Superior temporal gyrus (tissue), 1 donor: ENCODE data around the gene GLIPR1.
"Not testable (repeated sequence)": the region's sequence is repeated elsewhere in the genome, so short reads cannot be mapped to it uniquely, and the experiment has no call there.

Experiments used
- DNase-seq: peaks from one replicate; pipeline ENCODE4 v3.0.0-alpha.2; 2016; ENCODE audit errors: extremely low spot score

Gene GLIPR1

DNA sequence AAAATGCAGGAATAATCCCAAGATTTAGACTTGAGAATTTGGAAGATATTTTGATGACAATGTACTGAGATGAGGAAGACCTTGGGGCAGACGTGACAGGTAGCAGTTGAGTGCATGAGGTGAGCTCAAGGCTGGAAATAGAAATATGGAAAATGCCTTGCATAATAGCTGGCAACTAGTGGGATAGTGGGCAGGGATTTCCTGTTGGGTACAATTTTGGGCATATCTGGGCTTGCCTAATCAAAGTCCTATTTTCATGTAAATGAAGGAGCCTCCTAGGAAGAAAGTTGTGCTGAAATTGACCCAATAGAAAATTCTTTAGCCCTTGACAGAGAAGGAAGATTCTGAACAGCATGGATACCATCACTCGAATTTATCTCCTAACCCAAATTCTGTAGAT, 6.4 kb upstream of the GLIPR1 start:
- no peak for DNase-seq

- DNase-seq, result no peak
These were observed 4.5 kb upstream of the GLIPR1 start for GRCh38 chr12:75476071-75476470.

DNA sequence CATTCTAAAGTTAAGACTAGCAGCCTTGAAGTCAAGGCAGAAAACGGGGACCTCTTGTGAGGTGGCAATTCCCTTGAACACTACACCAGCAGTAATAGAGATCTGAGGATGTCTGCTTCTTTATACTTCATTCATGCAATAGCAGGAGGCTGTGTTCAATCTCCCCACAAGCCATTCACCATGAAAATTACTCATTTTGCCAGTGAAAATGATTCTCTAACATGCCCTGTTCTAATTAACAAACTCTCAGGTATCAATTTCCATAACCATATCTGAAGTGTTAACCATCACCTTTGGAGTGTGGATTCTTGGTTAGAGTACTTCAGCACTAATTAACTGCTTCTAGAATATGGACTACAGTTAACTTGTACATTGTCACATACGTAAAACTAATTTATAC, 3.4 kb upstream of the GLIPR1 start:
- DNase-seq, result no peak

GRCh38 chr12:75478116-75478794, 2.3 kb upstream of the GLIPR1 start:
- no peak for DNase-seq

GRCh38 chr12:75479963-75480461, 543 bp upstream of the GLIPR1 start:
- no peak for DNase-seq

DNA sequence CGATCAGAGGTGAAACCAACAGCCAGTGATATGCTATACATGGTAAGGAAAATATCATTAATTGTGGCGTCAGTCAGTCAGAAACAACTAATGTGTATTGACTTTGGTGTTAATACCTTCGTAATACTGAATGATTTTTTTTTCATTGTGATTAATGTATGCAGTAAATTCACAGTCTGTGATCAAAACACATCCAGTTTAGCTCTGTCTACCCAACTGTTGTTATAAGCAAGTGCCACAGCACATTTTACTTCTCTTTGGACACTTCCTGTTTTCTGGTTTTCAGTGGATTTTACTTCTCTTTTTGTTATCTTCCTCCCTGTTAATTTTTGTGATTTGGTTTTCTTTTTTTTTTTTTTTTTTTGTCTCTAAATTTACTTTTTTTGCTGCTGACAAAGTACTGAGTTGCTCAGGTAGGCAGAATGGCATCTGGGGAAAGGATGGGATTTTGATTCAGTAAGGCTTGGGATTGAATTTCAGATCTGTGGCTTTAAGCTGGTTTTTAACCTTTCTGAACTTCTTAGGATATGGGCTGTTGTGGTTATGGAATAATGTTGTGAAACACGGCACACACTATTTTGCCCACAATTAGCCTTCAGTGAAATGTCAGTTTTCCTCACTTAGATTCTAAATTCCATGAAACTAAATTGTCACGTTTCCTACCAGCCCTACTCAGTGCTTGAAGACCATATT, 604 bp downstream of the GLIPR1 start:
- DNase-seq, result no peak

DNA sequence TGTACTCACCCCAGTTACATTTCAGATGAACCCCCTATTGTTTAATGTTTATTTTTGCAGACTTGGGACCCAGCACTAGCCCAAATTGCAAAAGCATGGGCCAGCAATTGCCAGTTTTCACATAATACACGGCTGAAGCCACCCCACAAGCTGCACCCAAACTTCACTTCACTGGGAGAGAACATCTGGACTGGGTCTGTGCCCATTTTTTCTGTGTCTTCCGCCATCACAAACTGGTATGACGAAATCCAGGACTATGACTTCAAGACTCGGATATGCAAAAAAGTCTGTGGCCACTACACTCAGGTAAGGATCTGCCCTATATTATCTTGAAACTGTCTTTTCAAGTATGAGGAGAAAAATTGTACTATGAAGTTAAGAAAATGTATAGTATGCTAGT, 1.2 kb downstream of the GLIPR1 start:
- no peak for DNase-seq

GRCh38 chr12:75482646-75483045, 2.1 kb downstream of the GLIPR1 start:
- no peak for DNase-seq

DNA sequence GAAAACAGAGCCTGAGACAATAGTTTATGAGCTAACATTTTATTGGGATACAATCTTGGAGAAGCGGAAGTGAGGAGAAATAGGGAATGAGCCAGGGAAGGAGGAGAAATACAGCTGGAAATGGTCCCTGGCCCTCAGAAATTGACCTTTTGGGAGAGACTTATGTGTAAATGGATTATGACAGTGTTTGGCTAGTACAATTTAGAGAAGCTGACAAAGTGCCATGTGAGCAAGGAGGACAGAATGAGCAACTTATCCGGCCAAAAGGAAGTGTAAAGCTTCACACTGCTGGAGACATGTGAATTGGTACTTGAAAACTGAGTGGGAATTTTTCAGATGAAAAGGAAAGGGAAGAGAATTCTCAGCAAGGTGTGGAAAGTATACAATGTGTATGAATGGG, 2.9 kb downstream of the GLIPR1 start:
- no peak for DNase-seq

DNA sequence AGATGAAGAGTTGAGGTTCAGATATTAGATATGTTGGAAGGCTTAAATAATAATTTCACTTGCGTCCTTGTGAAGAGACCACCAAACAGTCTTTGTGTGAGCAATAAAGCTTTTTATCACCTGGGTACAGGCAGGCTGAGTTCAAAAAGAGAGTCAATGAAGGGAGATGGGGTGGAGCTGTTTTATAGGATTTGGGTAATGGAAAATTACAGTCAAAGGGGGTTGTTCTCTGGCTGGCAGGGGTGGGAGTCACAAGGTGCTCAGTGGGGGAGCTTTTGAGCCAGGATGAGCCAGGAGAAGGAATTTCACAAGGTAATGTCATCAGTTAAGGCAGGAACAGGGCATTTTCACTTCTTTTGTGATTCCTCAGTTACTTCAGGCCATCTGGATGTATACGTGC, 3.9 kb downstream of the GLIPR1 start:
- DNase-seq, result not testable (repeated sequence)

- no peak for DNase-seq
These were observed 6.8 kb downstream of the GLIPR1 start for GRCh38 chr12:75487308-75487707.

- no peak for DNase-seq
These were observed 8.0 kb downstream of the GLIPR1 start for GRCh38 chr12:75488553-75488952.

GRCh38 chr12:75489187-75489586, 8.6 kb downstream of the GLIPR1 start:
- no peak for DNase-seq

DNA sequence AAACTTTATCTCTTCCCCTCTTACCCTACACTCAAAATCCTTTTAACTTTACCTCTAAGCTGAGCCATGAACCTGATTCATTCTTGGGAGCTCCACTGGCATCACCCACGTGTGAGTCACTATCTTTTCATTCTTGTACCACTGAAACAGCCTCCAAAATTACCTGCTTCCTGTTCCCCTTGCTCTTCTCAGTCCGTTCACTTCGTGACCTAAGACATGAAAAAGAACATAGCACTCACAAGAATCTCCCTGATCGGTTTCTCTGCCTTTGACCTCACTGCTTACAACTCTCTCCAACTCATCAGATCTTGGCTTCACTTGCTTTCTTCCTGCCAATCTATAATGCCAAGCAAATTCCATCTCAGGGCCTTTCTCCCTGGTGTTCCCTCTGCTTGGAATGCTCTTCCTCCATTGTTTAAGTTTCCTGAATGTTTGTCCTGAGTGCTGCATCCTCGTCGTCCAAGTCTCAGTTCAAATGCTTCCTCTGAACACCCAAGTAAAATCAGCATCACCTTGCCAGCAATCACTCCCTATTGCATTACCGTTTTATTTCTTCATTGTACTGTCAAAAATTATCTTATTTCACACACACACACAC, 9.2 kb downstream of the GLIPR1 start:
- DNase-seq, result no peak

GRCh38 chr12:75491169-75491568, 10.6 kb downstream of the GLIPR1 start:
- no peak for DNase-seq

- DNase-seq, result no peak
These were observed 22.9 kb downstream of the GLIPR1 start for GRCh38 chr12:75503459-75503858.

DNA sequence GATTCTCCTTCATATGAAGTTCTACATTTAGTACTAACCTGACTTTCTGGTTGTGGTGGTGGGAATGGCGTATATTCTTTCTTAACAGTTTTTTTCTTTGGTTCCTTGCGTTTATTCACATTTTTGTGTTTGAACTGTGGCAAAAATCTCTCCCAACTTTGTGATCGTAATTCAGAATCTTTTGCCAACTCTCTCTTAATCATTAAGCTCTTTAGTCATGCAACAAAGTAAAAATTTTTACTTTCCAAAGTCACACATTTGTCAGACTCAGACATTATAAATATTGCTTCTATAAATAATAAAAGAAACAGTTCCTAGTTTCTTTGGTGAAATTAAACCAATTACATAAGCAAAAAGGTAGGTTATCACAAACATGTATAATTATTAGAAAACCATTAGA, 23.3 kb downstream of the GLIPR1 start:
- no peak for DNase-seq

DNA sequence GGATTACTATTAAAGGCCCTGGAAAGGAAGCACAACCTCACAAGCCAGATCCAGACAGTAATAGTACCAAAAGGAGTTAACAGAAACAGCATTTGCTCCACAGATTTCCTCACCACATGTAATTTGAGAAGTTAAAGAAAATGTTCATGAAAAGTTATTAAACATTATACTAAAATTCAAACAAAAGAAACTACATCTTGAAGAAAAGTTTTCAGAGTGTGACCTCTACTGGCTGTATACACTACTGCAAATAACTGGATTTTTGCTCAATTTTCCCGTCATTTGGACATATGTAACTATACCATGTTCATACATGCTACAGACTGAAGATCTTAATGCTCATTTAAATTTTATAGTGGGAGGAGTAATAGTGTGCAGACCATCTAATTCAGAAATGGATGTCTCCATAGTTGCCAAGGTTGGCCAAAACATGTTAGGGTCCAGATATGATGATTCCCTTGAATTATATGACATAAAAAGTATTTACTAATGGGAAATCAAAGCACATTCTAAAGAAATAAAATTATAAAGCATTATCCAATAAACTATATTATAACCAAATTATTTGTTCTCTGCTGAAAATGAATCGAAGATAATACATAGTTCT, 25.3 kb downstream of the GLIPR1 start:
- DNase-seq, result peak; percentile 64

- no peak for DNase-seq
These were observed 26.5 kb downstream of the GLIPR1 start for GRCh38 chr12:75507086-75507485.

DNA sequence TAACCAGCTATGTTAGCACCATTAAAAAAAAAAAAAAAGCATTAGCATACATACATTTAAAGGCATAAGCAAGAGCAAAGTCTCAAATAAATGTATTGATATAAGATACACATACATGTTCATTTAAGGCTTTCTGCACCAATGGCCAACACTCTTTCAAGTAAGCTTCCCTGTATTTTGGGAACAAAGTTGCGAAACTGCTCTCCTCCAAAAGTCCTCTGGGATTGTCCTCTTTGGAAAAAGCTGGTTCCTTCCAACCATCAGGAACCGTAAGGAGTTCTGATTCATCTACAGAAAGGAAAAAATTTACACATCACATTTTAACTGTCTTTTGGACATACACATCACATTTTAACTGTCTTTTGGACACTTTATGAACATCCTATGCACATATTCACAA, 27.6 kb downstream of the GLIPR1 start:
- no peak for DNase-seq

DNA sequence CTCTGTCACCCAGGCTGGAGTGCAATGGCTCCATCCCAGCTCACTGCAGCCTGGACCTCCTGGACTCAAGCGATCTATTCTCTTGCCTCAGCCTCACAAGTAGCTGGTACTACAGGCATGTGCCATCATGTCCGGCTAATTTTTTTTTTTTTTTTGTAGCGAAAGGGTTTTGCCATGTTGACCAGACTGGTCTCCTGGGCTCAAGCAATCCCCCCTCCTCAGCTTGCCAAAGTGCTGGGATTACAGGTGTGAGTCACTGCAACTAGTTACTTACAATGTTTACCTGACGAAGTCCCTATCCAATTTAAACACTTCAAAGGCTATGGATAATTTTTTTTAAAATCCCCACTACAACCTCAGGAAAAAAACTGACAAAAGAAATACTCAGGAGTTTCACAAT, 29.1 kb downstream of the GLIPR1 start:
- DNase-seq, result no peak
